IPS-20b (cell line): ENCODE results near the gene DTX3.
"Not testable (repeated sequence)": the region's sequence is repeated elsewhere in the genome, so short reads cannot be mapped to it uniquely, and the experiment has no call there.

Experiments used
- H3K27ac ChIP-seq: one replicate; pipeline ENCODE4 v1.5.1; 2013; ENCODE audit warnings: low read length
- H3K27me3 ChIP-seq: 2 replicates; pipeline ENCODE4 v1.6.1; 2013; ENCODE audit warnings: mild to moderate bottlenecking, low read length, inconsistent platforms; ENCODE audit not compliant: insufficient read depth
- H3K36me3 ChIP-seq: 2 replicates; pipeline ENCODE4 v1.6.1; 2013; ENCODE audit warnings: low read depth, mild to moderate bottlenecking, inconsistent platforms, low read length, moderate library complexity; ENCODE audit not compliant: insufficient read depth
- H3K4me1 ChIP-seq: 2 replicates; pipeline ENCODE4 v1.6.1; 2013; ENCODE audit warnings: mild to moderate bottlenecking, control low read depth, inconsistent platforms, low read length, moderate library complexity; ENCODE audit not compliant: insufficient read depth
- H3K4me3 ChIP-seq: 2 replicates; pipeline ENCODE4 v1.5.1; 2013; ENCODE audit warnings: mild to moderate bottlenecking, low read length, inconsistent platforms
- H3K9ac ChIP-seq: 2 replicates; pipeline ENCODE4 v1.6.1; 2013; ENCODE audit warnings: low read depth, mild to moderate bottlenecking, inconsistent platforms, low read length, moderate library complexity
- H3K9me3 ChIP-seq: 2 replicates; pipeline ENCODE4 v1.6.1; 2013; ENCODE audit warnings: mild to moderate bottlenecking, low read depth, low read length, inconsistent platforms; ENCODE audit not compliant: insufficient read depth

The DTX3 gene, protein sequence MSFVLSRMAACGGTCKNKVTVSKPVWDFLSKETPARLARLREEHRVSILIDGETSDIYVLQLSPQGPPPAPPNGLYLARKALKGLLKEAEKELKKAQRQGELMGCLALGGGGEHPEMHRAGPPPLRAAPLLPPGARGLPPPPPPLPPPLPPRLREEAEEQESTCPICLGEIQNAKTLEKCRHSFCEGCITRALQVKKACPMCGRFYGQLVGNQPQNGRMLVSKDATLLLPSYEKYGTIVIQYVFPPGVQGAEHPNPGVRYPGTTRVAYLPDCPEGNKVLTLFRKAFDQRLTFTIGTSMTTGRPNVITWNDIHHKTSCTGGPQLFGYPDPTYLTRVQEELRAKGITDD

DNA sequence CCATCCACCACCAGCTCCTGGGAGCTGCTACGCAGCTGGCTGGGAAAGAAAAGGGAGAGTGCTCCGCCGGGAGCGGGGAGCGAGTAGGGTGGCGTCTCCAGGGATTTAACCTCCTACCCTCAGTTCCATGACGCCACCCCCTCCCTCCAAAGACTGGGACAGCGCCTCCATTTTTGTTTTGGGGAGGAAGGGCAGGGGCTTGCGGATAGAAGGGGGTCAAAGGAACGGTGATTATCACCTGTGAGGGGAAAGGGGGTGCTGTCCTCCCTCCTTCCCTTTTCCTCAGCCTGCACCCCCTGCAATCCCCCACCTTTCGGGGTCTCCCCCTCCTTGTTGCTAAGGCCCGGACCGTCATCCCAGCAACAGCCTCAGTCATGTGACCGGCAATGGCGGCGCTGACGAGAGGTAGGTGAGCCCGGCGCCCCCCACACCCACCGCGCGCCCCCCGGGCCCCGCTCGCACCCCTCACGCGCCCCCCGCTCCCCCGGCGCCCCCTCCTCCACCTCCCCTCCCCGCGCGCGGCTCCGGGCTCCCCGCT is at the start of gene DTX3:
Gene DTX3, plus strand, starts transcription at position 371 of the 538 bp plus-strand sequence. CDS start 1,694 bp downstream, outside the sequence.
- Histone ChIP-seq H3K27ac (peak within 1 kb of the TSS; percentile 72), H3K9me3 (no peaks in the 10 kb centered on the region), H3K27me3 (no peaks in the 10 kb centered on the region), H3K36me3 (peaks cover 48% of the 10 kb centered on the region), H3K9ac (peak within 1 kb of the TSS; percentile 86), H3K4me1 (peaks cover 15% of the 10 kb centered on the region; the same call in 1 of the 2 replicates), H3K4me3 (peak within 1 kb of the TSS; percentile 88)

DNA sequence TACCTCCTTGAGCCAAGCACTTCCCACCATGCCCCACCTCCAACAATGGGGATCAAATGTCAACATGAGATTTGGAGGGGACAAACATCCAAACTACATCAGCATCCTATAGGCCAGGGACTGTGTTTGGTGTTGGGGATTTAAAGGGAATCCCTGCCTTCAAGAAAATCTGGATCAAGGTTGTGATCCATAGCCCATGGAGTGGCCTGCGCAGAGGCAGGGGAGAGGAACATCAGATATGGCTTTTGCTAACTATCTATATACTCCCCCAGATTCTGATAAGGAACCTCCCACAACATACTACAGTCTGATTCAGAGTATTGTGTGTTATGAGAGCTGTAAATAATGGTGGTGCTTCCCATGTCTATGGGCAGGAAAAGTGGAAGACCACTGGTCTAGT is 49.7 kb upstream of the DTX3 start:
- Histone ChIP-seq H3K27me3 (peaks cover 7% of the 10 kb centered on the region; the same call in 1 of the 2 replicates), H3K9ac (no peak overlapping the region), H3K9me3 (no peaks in the 10 kb centered on the region), H3K36me3 (peaks cover 5% of the 10 kb centered on the region; the same call in 1 of the 2 replicates), H3K4me1 (peaks cover 13% of the 10 kb centered on the region), H3K27ac (no peak overlapping the region), H3K4me3 (no peak overlapping the region)

DNA sequence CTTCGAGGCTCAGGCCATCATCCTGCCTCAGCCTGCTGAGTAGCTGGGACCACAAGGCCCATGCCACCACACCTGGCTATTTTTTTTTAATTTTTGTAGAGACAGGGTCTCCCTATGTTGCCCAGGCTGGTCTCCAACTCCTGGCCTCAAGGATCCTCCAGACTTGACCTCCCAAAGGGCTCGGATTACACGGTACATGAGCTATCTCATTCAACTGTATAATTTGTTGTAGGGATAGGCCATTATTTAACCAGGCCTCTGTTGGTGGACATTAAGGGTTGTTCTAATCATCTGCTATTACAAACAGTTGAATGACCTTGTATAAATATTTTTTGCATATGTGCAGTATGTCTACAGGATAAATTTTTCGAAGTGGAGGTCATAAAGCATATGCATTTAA is 45.8 kb upstream of the DTX3 start:
- Histone ChIP-seq H3K36me3 (peaks cover 10% of the 10 kb centered on the region), H3K27me3 (no peaks in the 10 kb centered on the region), H3K9ac (no peak overlapping the region), H3K4me3 (no peak overlapping the region), H3K4me1 (no peaks in the 10 kb centered on the region), H3K9me3 (no peaks in the 10 kb centered on the region), H3K27ac (no peak overlapping the region)

DNA sequence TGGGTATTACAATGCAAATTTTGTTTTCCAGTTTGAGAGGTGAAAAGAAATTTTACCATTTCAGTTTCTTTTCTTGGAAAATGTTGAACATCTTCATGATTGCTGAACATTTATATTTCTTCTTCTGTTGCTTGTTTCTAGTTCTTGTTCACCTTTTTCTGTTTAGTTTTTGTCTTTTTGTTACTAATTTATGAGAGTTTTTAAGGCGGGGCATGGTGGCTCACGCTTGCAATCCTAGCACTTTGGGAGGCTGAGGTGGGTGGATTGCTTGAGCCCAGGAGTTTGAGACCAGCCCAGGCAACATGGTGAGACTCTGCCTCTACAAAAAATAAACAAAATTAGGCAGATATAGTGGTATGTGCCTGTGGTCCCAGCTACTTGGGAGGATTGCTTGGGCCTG is 44.1 kb upstream of the DTX3 start:
- peaks cover 23% of the 10 kb centered on the region for H3K36me3 ChIP-seq
- no peaks in the 10 kb centered on the region for H3K27me3 ChIP-seq
- no peaks in the 10 kb centered on the region for H3K9me3 ChIP-seq
- no peak overlapping the region for H3K27ac ChIP-seq
- no peak overlapping the region for H3K4me3 ChIP-seq
- H3K9ac ChIP-seq: no peak overlapping the region
- no peaks in the 10 kb centered on the region for H3K4me1 ChIP-seq

DNA sequence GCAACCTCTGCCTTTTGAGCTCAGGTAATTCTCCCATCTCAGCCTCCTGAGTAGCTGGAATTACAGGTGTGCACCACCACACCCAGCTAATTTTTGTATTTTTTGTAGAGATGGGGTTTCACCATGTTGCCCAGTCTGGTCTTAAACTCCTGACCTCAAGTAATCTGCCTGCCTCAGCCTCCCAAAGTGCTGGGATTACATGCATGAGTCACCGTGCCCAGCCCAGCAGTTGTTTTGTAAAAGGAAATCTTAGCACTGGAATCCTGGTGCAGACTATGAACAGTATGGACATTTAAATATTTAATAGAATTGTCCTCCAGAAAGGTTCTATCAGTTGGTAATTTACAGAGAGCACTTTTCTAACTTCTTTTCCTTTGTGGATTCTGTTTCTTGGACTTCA is 43.5 kb upstream of the DTX3 start:
- not testable (repeated sequence) for H3K27ac ChIP-seq

DNA sequence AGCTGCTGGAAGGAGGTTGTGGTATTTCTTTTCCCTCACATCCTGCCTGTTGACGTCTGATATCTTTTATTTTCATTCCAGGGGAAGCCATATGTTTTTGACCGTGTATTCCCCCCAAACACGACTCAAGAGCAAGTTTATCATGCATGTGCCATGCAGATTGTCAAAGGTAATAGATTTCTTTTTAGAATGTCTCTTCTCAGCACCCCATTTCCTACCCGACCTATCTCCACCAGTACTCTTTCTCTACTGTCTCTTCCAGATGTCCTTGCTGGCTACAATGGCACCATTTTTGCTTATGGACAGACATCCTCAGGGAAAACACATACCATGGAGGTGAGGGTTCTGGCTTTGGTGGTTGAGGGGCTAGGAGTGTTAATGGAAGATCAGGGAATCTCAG is 41.3 kb upstream of the DTX3 start:
- Histone ChIP-seq H3K4me3 (no peak overlapping the region), H3K36me3 (peaks cover 28% of the 10 kb centered on the region), H3K27ac (no peak overlapping the region), H3K27me3 (no peaks in the 10 kb centered on the region), H3K9ac (no peak overlapping the region), H3K4me1 (no peaks in the 10 kb centered on the region), H3K9me3 (no peaks in the 10 kb centered on the region)

More for the DNA sequence above, 43.5 kb upstream of the DTX3 start:
- H3K27me3 ChIP-seq, H3K4me1 ChIP-seq, H3K4me3 ChIP-seq, H3K9me3 ChIP-seq, H3K9ac ChIP-seq: not testable (repeated sequence)
- H3K36me3 ChIP-seq: peaks cover 23% of the 10 kb centered on the region

DNA sequence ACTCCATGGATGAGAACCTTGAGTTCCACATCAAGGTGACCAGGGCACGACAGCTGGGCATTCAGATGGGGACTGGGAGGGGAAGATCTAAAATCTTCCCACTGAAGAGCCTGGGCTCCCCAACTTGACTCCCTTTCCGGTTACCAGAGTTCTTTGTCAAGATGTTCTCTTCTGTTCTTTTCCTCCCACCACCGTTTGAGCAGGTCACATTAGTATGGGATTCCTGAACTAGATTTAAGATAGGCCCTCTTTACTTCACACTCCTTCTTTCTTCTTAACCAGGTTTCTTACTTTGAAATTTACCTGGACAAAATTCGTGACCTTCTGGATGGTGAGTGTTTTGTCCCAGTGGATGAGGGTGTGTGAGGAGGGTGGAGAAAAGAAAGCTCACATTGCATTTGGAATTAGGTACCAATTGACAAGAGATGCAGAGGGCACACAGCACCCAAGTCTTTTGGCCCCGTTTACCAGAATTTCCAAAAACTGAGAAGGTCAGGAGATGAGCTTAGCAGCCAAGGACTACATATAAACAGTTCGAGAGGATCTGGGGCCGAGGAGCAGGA is 40.4 kb upstream of the DTX3 start:
- Histone ChIP-seq H3K27ac (no peak overlapping the region), H3K4me3 (no peak overlapping the region), H3K36me3 (peaks cover 35% of the 10 kb centered on the region), H3K4me1 (no peaks in the 10 kb centered on the region), H3K27me3 (no peaks in the 10 kb centered on the region), H3K9ac (no peak overlapping the region), H3K9me3 (no peaks in the 10 kb centered on the region)

DNA sequence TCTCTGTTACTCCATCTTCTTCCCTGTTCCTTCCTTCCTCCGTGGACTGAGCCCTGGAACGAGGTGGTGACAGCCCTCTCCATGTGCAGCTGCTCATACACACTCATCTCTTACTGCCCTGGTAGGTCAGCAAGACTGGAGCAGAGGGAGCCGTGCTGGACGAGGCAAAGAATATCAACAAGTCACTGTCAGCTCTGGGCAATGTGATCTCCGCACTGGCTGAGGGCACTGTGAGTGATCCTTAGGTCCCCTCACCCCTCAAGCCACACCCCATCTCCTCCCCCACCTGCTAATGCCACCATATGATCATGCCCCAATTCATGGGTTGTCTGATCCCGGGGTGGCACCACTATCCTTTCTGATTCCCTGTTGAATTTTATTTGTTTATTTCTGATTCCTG is 35.8 kb upstream of the DTX3 start:
- H3K27me3 ChIP-seq: no peaks in the 10 kb centered on the region
- peaks cover 60% of the 10 kb centered on the region for H3K36me3 ChIP-seq
- no peaks in the 10 kb centered on the region for H3K9me3 ChIP-seq

DNA sequence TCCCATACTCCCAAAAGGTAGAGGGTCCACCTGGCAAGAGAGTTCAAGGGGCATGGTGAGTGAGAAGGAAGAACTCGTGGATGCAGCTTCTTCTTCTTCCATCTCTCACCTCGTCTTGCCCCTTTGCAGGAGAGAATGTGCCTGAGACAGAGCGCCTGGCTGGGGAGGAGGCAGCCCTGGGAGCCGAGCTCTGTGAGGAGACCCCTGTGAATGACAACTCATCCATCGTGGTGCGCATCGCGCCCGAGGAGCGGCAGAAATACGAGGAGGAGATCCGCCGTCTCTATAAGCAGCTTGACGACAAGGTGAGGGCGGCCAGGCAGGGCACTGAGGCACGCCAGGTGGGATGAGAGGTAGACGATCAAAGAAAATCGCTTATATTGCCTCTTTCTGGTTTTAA is 34.8 kb upstream of the DTX3 start:
- Histone ChIP-seq H3K36me3 (peaks cover 56% of the 10 kb centered on the region), H3K4me3 (no peak overlapping the region)

More for the DNA sequence above, 35.8 kb upstream of the DTX3 start:
- no peaks in the 10 kb centered on the region for H3K4me1 ChIP-seq
- H3K27ac ChIP-seq: no peak overlapping the region
- no peak overlapping the region for H3K4me3 ChIP-seq
- no peak overlapping the region for H3K9ac ChIP-seq

DNA sequence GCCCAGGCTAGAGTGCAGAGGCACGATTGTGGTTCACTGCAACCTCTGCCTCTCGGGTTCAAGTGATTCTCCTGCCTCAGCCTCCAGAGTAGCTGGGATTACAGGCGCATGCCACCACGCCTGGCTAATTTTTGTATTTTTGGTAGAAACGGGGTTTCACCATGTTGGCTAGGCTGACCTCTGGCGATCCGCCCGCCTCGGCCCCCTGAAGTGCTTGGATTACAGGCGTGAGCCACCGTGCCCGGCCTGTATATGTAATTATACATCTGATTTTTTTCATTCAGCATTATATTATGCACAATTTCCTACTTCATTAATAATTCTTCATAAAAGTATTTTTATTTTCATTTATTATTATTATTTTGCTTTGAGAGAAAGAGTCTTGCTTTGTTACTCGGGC is 34.2 kb upstream of the DTX3 start:
- H3K36me3 ChIP-seq: peaks cover 59% of the 10 kb centered on the region
- H3K4me3 ChIP-seq, H3K9ac ChIP-seq, H3K4me1 ChIP-seq, H3K27ac ChIP-seq, H3K27me3 ChIP-seq, H3K9me3 ChIP-seq: not testable (repeated sequence)

More for the DNA sequence above, 34.8 kb upstream of the DTX3 start:
- no peaks in the 10 kb centered on the region for H3K27me3 ChIP-seq
- no peaks in the 10 kb centered on the region for H3K9me3 ChIP-seq
- no peak overlapping the region for H3K9ac ChIP-seq
- H3K27ac ChIP-seq: no peak overlapping the region
- H3K4me1 ChIP-seq: no peaks in the 10 kb centered on the region

DNA sequence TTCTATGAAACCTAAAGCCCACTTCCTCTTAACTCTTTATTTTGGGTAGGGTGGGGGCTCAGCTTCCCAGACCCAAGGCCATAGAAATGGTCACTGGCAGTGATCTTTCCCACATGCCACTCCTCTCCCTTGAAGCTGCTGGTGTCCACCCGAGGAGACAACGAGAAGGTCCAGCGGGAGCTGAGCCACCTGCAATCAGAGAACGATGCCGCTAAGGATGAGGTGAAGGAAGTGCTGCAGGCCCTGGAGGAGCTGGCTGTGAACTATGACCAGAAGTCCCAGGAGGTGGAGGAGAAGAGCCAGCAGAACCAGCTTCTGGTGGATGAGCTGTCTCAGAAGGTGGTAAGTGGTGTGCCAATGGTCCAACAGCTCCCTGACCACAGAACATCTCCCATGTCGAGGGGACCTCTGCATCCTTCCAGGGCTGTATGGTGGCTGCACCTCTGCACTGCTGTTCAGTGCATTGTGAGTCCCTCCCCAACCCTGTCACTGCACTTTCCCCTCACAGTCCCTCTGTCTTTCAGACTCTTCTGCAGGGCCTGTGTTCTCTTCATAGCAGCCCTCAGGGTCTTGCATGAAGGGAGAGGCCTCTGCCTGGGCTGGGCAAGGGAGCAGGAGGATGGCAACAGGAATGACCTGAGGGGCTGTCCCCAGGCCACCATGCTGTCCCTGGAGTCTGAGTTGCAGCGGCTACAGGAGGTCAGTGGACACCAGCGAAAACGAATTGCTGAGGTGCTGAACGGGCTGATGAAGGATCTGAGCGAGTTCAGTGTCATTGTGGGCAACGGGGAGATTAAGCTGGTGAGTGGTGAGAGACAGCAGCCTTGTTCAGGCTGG is 32.5 kb upstream of the DTX3 start:
- Histone ChIP-seq H3K27ac (no peak overlapping the region), H3K4me1 (no peaks in the 10 kb centered on the region), H3K27me3 (no peaks in the 10 kb centered on the region), H3K4me3 (no peak overlapping the region), H3K36me3 (peaks cover 74% of the 10 kb centered on the region), H3K9ac (no peak overlapping the region), H3K9me3 (no peaks in the 10 kb centered on the region)
